SK-N-SH (cell line): Measurements from ENCODE around the gene TSNAXIP1. TPM values are rescaled to one million over a fixed set of nuclear protein-coding genes. Genes with fewer than 3 reads are reported as not detected.
A peak's percentile ranks its signal among the peaks of the same experiment; 100 is the strongest.

Source experiments
- CTCF ChIA-PET: fragments of 300-600, 350-600 bp; formaldehyde crosslinking; extraction: SDS; loops from one replicate; lab custom pipeline; 2021; lab: Yijun Ruan, JAX
- POLR2A ChIA-PET: fragments of 350-600 bp; sonication (Branson Sonifier 250); formaldehyde crosslinking; extraction: SDS; loops from one replicate; lab custom pipeline; 2020; ENCODE audit warnings: antibody characterized with exemption, inconsistent platforms; lab: Yijun Ruan, JAX
- DNase-seq: peaks from one replicate; pipeline ENCODE4 v3.0.0; 2012
- H2AFZ ChIP-seq: fragments of 200-600 bp; sonication (generic); 2 replicates; pipeline ENCODE4 v1.8.1; 2016; ENCODE audit warnings: antibody characterized with exemption, mild to moderate bottlenecking, low read depth
- H3F3A ChIP-seq: fragments of 200-600 bp; sonication (generic); replicated peaks from 2 replicates; pipeline ENCODE3; 2016; ENCODE audit warnings: antibody characterized with exemption, mild to moderate bottlenecking; ENCODE audit not compliant: insufficient read depth
- H3K27ac ChIP-seq, 2 experiments: fragments of 200-500 bp in 1 of 2; fragments of 200-600 bp in 1 of 2; sonication (Bioruptor generic) in 1 of 2; sonication (generic), shearing (Covaris generic) in 1 of 2; 2 replicates each; pipeline versions ENCODE4 v1.5.1 to v1.6.1; 2014 to 2016; ENCODE audit warnings: low read depth in 2 of 2, inconsistent platforms in 1 of 2, low read length in 1 of 2, mild to moderate bottlenecking in 1 of 2, mixed read lengths in 1 of 2
- H3K27me3 ChIP-seq: fragments of 200-600 bp; sonication (generic), shearing (Covaris generic); 2 replicates; pipeline ENCODE4 v1.6.1; 2016; ENCODE audit warnings: mixed run types; ENCODE audit not compliant: insufficient read depth
- H3K36me3 ChIP-seq, 2 experiments: fragments of 200-500 bp in 1 of 2; fragments of 200-600 bp in 1 of 2; sonication (Bioruptor generic) in 1 of 2; sonication (generic) in 1 of 2; replicated peaks in 1 of 2; 2 replicates each; pipeline versions ENCODE3 to v1.5.1; 2014 to 2016; ENCODE audit warnings: low read length in 1 of 2, mild to moderate bottlenecking in 1 of 2; ENCODE audit not compliant: insufficient read depth in 2 of 2, control insufficient read depth in 1 of 2
- H3K4me1 ChIP-seq, 2 experiments: fragments of 200-500 bp in 1 of 2; fragments of 200-600 bp in 1 of 2; sonication (Bioruptor generic) in 1 of 2; sonication (generic), shearing (Covaris generic) in 1 of 2; 2 replicates each; pipeline versions ENCODE4 v1.5.1 to v1.6.1; 2014 to 2016; ENCODE audit warnings: low read depth in 1 of 2, low read length in 1 of 2, mixed run types in 1 of 2; ENCODE audit not compliant: insufficient read depth in 2 of 2, control insufficient read depth in 1 of 2
- H3K4me2 ChIP-seq: fragments of 200-600 bp; sonication (generic), shearing (Covaris generic); 2 replicates; pipeline ENCODE4 v1.6.1; 2017; ENCODE audit warnings: mixed run types
- H3K4me3 ChIP-seq, 2 experiments: fragments of 200-500 bp in 1 of 2; fragments of 200-600 bp in 1 of 2; sonication (Bioruptor generic) in 1 of 2; sonication (generic), shearing (Covaris generic) in 1 of 2; 2 replicates each; pipeline versions ENCODE4 v1.5.1 to v1.8.1; 2014 to 2016; ENCODE audit warnings: low read depth in 2 of 2, inconsistent platforms in 1 of 2, low read length in 1 of 2, mild to moderate bottlenecking in 1 of 2, mixed read lengths in 1 of 2, moderate library complexity in 1 of 2
- H3K79me2 ChIP-seq: fragments of 200-600 bp; sonication (generic); 2 replicates; pipeline ENCODE4 v1.8.1; 2017; ENCODE audit warnings: mild to moderate bottlenecking; ENCODE audit not compliant: insufficient read depth
- H3K9ac ChIP-seq: fragments of 200-600 bp; sonication (generic); 2 replicates; pipeline ENCODE4 v1.6.1; 2017; ENCODE audit warnings: mixed run types
- H3K9me2 ChIP-seq: fragments of 200-600 bp; sonication (generic); 2 replicates; pipeline ENCODE4 v1.6.1; 2017; ENCODE audit warnings: mixed run types
- H3K9me3 ChIP-seq: fragments of 200-600 bp; sonication (generic); 2 replicates; pipeline ENCODE4 v1.6.1; 2017; ENCODE audit warnings: mixed run types, mild to moderate bottlenecking, moderate library complexity
- H4K20me1 ChIP-seq: fragments of 200-600 bp; sonication (generic); 2 replicates; pipeline ENCODE4 v1.6.1; 2017; ENCODE audit warnings: mild to moderate bottlenecking, mixed run types; ENCODE audit not compliant: insufficient read depth
- CHD2 ChIP-seq: fragments of 150-350 bp; IDR thresholded peaks from 2 replicates; pipeline ENCODE4 v1.6.1; 2018; ENCODE audit warnings: low read length; ENCODE audit not compliant: partially characterized antibody
- EP300 ChIP-seq, 2 experiments: IDR thresholded peaks; 2 replicates each; pipeline versions ENCODE4 v1.4.0 to v1.6.1; 2012; ENCODE audit warnings: borderline replicate concordance in 1 of 2, low read depth in 1 of 2, low read length in 1 of 2
- EZH2phosphoT487 ChIP-seq: fragments of 200-600 bp; sonication (generic); IDR thresholded peaks from 2 replicates; pipeline ENCODE4 v1.6.1; 2017; ENCODE audit warnings: low read depth, mixed run types, mild to moderate bottlenecking, antibody characterized with exemption, moderate library complexity, borderline replicate concordance
- FOXM1 ChIP-seq: IDR thresholded peaks from 2 replicates; pipeline ENCODE4 v1.4.0; 2012; ENCODE audit warnings: low read depth, mild to moderate bottlenecking
- GABPA ChIP-seq: IDR thresholded peaks from 2 replicates; pipeline ENCODE4 v1.4.0; 2012; ENCODE audit warnings: low read depth, mild to moderate bottlenecking
- IRF3 ChIP-seq: fragments of 150-350 bp; IDR thresholded peaks from 2 replicates; pipeline ENCODE4 v1.6.1; 2016; ENCODE audit warnings: mild to moderate bottlenecking, low read depth, low read length
- JUND ChIP-seq: IDR thresholded peaks from 2 replicates; pipeline ENCODE4 v1.4.0; 2012
- NRF1 ChIP-seq: IDR thresholded peaks from 2 replicates; pipeline ENCODE4 v1.6.1; 2012; ENCODE audit warnings: low read depth, mild to moderate bottlenecking, low read length
- PBX3 ChIP-seq: IDR thresholded peaks from 2 replicates; pipeline ENCODE4; 2012
- RAD21 ChIP-seq: IDR thresholded peaks from 2 replicates; pipeline ENCODE4 v1.6.1; 2012; ENCODE audit warnings: mild to moderate bottlenecking, low read length
- RXRA ChIP-seq: IDR thresholded peaks from 2 replicates; pipeline ENCODE4 v1.4.0; 2012; ENCODE audit warnings: low read depth, mild to moderate bottlenecking, borderline replicate concordance
- SMC3 ChIP-seq: IDR thresholded peaks from 2 replicates; pipeline ENCODE4 v1.6.1; 2012; ENCODE audit warnings: low read depth, low read length, improper control_type of control experiment
- TEAD4 ChIP-seq: IDR thresholded peaks from 2 replicates; pipeline ENCODE4 v1.4.0; 2012; ENCODE audit warnings: mild to moderate bottlenecking, borderline replicate concordance; ENCODE audit not compliant: insufficient read depth
- USF1 ChIP-seq: IDR thresholded peaks from 2 replicates; pipeline ENCODE4 v1.4.0; 2012; ENCODE audit warnings: low read depth, borderline replicate concordance
- USF2 ChIP-seq: fragments of 150-350 bp; IDR thresholded peaks from 2 replicates; pipeline ENCODE4 v1.6.1; 2017; ENCODE audit warnings: antibody characterized with exemption, low read length, low read depth, borderline replicate concordance
- ZBTB33 ChIP-seq: IDR thresholded peaks from 2 replicates; pipeline ENCODE4 v1.4.0; 2012; ENCODE audit warnings: low read depth, borderline replicate concordance
- WGBS: methylation state at CpG from one replicate; pipeline ENCODE4 v1.1.6; 2017; ENCODE audit warnings: low lambda C conversion rate; 5-methylcytosine and 5-hydroxymethylcytosine counted together
- polyA plus RNA-seq, 3 experiments: library from polyadenylated mRNA; depleted of rRNA; stranded (reverse); fragments of >200 nt; gene quantifications; 2 replicates each; pipeline ENCODE4 v1.2.3, GENCODE V29; 2012

The TSNAXIP1 gene
- polyA plus RNA-seq, 1 of the 3 experiments (the other 2 are of a cell fraction) = 4.4 TPM

- Histone ChIP-seq H3F3A (peaks cover 23% of the 10 kb centered on the region), H3K79me2 (peaks cover 55% of the 10 kb centered on the region), H3K9ac (peak overlapping the region; percentile 95; the same call in 1 of the 2 replicates), H2AFZ (no peak overlapping the region), H3K4me2 (peak overlapping the region; percentile 99; the same call in 1 of the 2 replicates), H3K9me3 (no peaks in the 10 kb centered on the region), H3K4me1 (peaks cover 11 to 13% of the 10 kb centered on the region in 2 experiments; a peak in 1 of 4 replicates), H4K20me1 (peaks cover 35% of the 10 kb centered on the region), H3K36me3 (peaks cover 24 to 48% of the 10 kb centered on the region in 2 experiments), H3K4me3 (peak overlapping the region in 1 of 2 experiments; percentile 94; a peak in 1 of 4 replicates), H3K27me3 (no peaks in the 10 kb centered on the region), H3K27ac (peak overlapping the region; percentile 22 to 64; a peak in 3 of 4 replicates), H3K9me2 (no peaks in the 10 kb centered on the region)
- no peak for TF ChIP-seq TEAD4
- TF ChIP-seq ZBTB33 = no peak
- TF ChIP-seq PBX3 = no peak
- no peak for TF ChIP-seq SMC3
- TF ChIP-seq EP300 (IDR thresholded peaks at IDR 0.05; ENCODE audit: borderline replicate concordance in 1 of 2, low read depth in 1 of 2, low read length in 1 of 2) = no peak
- TF ChIP-seq USF2 = no peak
- no peak for TF ChIP-seq FOXM1
- no peak for TF ChIP-seq GABPA
- no peak for TF ChIP-seq JUND
- no peak for TF ChIP-seq RXRA
- TF ChIP-seq IRF3 = no peak
- no peak for TF ChIP-seq CHD2
- no peak for TF ChIP-seq RAD21
- TF ChIP-seq EZH2phosphoT487 = no peak
- no peak for TF ChIP-seq USF1
- TF ChIP-seq NRF1 = no peak
- 69% methylated on average over 2 of the region's 2 CpGs for WGBS
- ChIA-PET POLR2A (no interaction called here), CTCF (interaction anchor here (1.3 to 2.9 kb wide), 4 partner anchors 11 to 56 kb away, joined by 3 to 14 read pairs (median 5); partner anchors contain the start of gene NUTF2)
- DNase-seq = no peak
Measured at GRCh38 chr16:67872131-67872630, 65.5 kb downstream of the TSNAXIP1 start.
